Islet of Langerhans (tissue), 1 donor: ENCODE measurements around the gene PRKN.

Experiments
- FAIRE-seq: peaks from one replicate; lab custom pipeline; 2011; peaks lifted over from hg19 to GRCh38; lab: Jason Lieb, UNC

Gene PRKN

DNA sequence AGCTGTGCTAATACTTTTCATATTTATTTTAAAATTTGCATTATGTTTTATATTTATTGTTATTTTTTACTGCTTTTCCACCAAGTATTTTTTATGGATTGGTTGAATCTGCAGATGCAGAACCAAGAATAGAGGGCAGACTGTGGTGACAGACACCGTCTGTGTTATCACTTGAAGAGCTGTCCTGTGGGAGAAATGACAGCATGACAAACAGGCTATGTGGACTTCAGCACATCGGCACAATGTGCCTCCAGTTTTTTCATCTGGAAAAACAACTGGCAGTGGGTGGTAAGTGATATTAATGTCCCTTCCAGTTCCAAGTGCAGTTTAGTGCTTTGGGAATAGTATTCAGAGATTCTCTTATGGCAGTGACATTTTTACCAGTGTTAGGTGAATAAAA lies 492.9 kb downstream of the PRKN start:
- FAIRE-seq: no peak

DNA sequence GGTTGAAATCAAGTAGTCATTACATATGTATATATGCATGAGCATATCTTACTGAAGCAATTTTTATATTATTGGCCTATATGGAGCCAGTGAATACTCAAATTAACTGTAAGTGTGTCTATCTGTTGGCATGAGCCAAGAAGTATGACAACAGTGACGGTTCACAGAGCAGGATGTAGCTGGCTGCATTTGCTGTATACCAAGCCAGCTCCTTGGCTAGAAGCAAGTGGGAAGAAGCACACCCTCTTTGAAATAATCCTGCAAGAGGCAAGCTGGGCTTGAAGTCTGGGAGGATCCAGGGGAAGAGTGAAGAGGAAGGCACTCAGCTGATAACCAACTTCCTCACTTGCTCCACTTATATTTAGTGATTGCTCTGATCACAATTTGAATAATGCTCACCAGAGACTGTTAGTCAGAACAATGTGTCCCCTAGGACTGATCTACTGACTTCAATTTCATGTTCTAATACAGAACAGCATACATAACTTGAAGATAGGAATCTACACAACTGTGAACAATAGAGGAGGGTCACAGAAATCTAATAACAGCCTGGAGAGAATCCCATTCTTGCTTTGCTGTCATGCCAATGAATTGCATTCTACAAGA lies 497.3 kb downstream of the PRKN start:
- no peak for FAIRE-seq

DNA sequence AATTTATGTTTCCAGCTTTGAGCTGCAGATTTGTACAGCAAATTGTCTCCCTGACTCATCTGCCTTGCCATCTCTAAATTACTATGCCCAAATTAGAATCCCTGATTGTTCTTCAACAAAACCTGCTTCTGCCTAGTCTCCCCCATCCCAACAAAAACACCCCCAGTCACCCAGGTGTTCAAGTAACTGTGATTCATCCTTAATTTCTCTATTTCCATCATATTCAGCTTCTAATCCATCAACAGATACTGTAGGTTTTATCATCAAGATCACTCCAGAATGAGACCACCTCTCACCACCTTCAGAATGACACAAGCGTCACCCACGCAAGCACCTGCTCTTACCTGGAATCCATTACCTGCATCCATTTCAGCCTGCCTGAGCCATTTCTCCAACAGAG lies 498.5 kb downstream of the PRKN start:
- FAIRE-seq: no peak

DNA sequence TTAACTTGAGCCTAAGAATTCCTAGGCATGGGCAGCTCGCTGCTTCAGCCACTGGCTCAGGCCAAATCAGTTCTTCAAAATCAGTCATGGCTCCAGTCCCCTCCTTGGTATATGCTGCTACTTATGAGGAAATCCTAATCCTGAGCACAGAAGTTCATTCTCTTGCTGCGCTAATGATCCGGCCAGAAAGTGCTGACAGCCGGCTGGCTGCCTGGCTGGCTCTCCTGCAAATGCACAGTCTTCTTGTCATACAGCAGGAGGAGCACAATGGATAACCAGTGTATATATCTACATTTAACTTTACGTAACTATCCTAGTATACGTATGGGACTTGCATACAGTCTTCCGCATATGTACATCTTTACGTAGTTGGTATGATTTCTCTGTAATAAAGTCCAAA lies 500.8 kb downstream of the PRKN start:
- no peak for FAIRE-seq

DNA sequence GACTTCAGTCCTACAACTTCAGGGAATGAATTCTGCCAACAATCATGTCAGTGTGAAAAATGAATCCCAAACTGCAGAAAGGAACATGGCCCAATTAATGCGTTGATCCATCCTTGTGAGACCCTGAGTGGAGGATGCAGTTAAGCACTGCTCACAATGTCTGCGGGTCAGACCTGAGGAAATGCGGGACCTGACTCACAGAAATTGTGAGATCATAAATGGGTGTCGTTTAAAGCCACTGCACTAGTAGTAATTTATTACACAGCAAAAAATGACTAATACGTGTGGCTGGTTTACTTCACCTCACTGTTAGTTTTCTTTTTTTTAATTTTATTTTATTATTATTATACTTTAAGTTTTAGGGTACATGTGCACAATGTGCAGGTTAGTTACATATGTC lies 505.0 kb downstream of the PRKN start:
- no peak for FAIRE-seq

DNA sequence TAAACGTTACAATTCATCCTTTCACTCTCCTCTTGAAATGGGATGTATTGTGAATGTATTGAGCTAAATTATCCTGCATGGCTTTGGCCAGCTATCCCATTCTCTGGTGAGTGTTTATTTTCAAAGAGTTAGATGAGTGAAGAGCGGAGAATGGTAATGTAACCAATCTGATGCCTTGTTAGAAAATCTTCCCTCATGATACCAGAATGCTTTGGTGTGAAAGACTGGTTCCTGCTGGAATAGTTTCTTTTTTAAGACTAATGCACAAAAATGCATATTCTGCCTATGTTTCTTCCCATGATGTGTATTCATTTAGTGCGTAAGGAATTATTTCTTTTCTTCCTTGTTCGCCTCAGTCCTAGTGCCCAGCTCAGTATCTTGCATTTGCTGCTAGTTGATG lies 506.7 kb downstream of the PRKN start:
- no peak for FAIRE-seq

DNA sequence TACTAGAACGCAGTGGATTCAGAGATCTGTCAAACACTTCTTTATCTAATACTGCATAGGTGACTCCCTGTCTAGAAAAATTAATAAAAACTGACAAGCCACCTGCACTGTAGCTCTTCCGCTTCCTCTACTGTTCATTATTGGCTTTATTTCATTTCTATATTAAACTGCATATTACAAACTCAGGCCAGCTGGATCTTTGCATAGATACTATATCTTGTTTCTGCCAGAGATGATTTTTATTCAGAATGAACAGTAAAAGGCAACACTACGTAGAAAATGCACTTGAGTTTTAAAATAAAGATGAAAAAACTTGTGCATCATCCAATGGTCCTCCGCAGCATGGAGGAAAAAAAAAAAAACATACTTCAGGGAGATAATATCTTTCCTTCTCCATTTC lies 508.3 kb downstream of the PRKN start:
- FAIRE-seq: no peak

DNA sequence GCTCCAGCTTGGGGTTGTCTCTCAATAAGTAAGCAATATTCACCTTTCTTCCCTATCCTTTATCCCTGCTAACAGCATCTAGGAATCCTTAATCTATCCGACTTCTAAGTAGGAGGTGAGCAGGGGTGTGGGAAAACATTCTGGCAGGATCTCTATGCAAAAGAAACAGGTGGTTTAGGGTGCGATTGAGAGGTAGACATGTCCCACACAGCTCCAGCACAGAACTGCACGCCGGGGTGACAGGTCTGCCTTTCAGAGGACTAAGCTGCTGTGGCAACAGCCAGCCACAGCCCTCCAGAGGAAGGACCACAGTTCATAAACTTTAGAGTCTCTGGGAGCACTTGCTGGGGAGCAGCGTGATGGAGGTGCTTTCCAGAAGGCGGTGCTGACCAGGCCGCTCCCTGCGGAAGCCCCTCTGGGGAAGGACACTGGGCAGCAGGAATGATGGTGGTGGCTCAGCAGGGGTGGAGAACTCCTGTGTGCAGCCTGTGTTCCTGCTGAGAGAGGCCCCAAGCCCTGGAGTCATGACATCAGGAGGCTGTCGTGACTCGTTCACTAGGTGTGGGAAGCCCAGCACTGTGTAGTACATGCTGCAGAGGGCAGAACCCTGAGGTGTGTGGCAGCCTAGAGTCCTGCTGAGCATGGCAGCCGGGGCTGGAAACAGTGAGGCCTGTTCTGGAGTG lies 509.6 kb downstream of the PRKN start:
- no peak for FAIRE-seq

DNA sequence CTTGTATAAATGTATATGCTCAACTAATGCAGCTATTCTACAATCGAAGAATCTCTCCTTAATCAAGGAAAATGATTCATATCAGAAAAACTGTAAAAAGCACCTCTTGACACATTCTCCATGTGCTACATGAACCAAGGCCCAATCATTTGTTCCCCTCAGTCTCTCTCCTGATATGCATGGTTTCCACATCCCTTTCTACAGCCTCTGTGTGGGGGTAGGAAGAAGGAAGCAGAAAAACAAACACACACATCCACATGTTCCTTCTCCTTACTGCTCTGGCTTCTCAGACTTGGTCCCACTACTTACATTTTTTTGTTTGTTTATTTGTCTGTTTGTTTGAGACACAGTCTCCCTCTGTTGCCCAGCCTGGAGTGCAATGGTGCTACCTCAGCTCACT lies 510.5 kb downstream of the PRKN start:
- no peak for FAIRE-seq

DNA sequence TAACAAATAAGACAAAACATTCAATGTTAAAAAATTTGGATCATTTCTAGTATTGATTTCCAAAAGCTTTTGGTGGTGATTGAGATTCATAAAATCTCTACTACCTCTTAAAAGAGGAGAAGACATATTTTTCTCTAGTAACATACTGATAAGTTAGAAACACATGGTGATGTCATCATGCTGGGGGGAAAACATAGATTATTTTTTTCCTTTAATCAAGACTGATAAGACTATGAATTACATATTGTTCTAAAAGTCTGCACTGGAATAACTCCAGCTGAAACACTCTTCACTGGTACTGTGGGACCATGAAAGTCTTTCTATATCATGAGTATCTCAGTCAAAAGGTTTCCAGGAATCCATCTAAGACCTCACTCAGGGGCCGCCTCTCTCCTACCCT lies 515.8 kb downstream of the PRKN start:
- no peak for FAIRE-seq

DNA sequence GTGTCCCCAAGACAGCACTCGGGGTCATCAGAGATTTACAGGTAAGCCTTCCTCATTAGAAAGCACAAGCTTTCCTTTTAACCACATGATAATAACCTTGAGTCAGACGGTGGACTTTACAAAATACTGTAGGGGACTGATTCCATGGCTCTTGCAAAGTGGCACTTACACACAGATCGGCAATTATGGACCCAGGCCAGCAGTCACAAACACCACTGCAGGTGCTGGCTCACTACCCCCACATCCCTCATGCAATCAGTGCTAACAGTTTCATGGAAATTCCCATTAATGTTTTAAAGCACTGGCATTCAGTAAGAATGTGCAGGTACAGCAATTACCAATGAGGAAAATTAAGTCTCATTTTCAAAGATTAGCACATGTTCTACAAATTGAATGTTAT lies 516.5 kb downstream of the PRKN start:
- no peak for FAIRE-seq

DNA sequence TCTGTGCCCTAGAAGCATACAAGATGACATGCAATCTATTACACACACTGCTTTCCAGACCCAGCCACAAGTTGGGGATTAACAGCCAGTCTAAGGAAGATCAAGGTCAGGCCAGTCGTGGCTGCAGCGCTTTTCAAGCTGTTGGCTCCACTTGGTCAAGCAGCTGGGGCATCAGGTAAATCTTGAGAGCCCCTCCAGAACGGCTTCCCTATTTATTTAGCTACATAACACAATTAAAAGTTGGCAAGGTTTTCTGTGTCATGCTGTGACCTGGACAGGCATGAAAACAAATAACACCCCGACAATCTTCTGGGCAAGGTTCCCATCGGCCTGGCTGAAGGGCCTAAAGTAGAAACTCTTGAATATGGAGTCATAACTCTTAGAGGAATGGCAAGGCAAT lies 524.3 kb downstream of the PRKN start:
- FAIRE-seq: no peak

DNA sequence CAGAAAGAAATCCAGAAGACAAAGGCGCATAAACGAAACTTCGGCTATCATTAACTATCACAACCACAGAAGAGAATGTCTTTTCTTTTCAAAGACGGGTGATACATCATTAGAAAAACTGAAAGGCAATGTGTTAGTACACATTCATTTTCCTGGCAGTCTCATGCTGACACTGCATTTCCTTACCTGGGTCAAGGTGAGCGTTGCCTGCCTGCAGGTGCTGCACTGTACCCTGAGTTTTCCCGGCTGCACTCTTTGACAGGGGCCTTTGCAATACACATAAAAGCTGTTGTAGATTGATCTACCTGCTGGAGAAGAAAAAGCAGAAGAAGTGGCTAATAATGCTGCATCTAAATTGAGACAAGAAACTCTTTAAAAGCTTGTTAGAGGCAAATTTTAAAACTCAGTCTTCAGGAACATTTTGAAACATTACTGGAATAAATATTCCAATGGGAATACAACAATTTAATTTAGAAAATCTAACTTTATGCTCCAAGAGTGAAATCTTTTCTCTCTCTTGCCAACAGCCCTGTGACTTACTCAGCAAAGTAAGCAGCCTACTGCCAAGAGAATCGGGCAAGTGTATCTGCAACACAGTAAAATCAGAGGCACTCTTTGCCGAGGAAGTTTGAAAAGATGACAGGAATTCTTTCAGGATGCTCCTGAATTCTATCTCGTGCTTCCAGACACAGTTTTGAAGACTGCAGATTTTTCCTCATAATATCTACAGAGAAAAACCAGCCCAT lies 526.4 kb downstream of the PRKN start:
- no peak for FAIRE-seq

DNA sequence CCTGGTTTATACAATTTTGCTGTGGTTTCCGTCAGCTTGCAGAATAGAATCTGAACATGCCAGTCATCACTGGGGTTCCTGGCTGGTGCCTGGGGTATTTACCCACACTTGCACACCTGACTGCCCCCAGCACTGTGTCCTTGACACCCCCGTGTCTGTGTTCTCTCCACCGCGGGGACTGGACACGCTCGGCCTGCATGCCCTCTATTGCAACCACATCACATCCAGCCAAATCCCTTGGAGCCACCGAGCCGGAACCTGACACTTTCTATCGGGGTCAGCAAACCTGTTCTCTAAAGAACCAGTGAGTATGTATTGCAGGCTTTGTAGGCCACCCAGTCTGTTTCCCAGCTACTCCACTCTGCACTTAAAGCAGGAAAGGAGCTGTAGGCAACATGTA lies 527.5 kb downstream of the PRKN start:
- no peak for FAIRE-seq

DNA sequence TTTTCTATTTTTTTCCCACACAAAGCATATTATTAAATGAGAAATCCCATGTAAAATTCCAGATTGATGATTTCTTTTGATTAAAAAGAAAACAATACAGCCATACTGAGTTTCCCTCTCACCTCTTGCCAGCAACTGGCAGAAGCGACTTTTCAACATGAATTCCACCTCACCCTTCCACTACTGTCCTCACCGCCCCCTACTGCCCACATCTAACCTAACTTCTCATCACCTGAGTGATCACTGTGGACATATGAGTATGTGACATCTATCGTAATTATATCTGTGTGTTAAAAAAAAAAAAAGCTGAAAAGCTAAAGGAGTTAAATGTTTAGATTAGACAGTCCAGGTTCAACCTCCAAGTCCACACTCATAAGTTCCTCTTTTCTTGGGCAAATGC lies 528.6 kb downstream of the PRKN start:
- FAIRE-seq: no peak

DNA sequence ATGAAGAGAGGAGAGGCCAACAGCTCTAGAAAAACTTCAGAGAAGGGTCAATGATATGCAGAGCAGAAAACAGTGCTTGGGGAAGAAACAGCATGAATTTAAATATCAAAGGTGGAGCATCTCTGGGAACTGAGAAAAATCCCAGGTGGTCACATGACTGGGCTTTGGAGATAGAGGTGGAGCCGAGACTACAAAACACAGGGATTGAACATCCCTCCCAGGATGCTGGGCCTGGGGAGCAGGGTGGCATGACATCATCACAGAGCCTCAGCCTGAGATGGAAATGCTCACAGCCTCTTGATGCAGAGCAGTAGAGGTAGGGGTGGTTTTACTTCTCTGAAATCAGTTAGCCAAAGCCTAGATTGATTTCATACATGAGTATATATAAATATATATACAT lies 529.5 kb downstream of the PRKN start:
- no peak for FAIRE-seq

DNA sequence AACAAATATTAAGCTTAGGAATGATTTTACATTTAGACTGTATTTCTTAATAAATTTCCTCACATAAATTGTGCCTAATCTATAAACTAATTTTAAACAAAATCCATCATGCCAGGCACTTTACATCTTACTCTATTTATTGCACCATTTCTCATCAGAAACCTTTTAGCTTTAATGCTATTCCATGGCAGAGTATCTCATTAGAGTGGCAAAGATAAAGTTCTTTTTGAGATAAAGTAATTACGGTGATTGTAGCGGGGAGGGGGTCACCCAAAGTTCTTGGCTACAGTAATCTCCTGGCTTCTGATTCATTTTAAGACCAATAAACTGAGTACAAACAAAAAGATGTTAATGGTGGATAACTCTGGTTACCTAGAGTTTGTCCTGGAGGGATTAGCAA lies 532.1 kb downstream of the PRKN start:
- FAIRE-seq: no peak

DNA sequence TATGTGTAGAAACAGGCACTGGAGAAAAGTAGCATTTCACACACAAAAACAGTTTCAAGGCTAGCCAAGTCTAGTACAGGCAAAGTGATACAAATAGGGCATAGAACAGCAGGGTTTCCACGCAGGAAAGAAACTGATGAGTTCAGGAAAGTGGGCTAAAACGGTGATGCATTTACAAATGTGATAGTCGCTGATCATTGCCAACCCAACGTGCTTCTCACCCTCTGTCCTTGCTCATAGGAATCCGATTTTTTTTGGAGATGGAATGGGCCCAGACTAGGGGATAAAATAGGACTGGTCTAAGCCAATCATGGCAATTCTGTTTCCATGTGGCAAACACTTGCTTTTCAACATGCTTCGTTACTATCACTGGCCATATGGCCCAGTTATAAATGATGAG lies 536.6 kb downstream of the PRKN start:
- no peak for FAIRE-seq

DNA sequence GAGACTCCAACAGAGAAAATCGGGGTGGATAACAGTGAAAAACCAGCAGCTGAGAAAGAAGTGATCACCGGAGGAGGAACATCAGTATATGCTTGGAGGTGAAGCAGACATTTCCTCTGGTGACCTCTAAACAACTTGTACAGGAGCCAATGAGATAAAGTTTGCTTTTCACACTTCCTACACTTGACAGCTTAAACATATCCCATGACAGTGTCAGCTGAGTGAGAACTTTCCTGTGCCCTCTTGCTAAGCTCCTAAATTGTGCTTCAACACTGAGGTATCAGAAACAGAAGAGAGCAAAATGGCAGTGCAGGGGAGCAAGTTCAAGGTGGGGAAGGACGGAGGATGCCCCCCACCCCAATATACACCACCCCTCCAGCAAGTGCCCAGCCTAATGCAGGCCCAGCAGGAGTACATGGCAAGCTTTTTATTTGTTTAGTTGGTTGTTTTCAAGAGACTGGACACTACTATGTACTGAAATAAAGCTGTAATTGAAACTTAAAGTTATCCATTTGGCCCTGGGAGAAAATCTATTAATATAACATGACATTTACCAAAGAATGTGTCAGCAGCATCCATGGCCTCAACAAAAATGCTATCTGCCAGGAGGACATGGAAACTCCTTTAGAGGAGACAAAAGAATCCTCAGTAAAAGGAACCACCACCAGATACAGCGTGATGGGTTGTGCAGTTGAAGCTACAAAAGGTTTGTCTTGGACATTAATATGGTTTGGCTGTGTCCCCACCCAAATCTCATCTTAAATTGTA lies 540.2 kb downstream of the PRKN start:
- FAIRE-seq: no peak

DNA sequence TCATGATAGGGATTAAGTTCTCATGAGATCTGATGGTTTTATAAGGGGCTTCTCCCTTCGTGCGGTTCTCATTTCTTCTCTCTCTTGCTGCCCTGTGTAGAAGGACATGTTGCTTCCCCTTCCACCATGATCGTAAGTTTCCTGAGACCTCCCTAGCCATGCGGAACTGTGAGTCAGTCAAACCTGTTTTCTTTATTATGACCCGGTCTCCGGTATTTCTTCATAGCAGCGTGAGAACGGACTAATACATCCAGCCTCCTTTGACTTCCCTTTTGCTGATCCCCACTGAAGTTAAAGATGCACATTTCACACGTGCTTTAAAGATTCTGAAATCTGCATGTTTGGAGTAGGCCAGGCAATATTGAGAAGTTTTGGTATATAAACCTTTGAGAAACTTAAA lies 543.1 kb downstream of the PRKN start:
- no peak for FAIRE-seq

DNA sequence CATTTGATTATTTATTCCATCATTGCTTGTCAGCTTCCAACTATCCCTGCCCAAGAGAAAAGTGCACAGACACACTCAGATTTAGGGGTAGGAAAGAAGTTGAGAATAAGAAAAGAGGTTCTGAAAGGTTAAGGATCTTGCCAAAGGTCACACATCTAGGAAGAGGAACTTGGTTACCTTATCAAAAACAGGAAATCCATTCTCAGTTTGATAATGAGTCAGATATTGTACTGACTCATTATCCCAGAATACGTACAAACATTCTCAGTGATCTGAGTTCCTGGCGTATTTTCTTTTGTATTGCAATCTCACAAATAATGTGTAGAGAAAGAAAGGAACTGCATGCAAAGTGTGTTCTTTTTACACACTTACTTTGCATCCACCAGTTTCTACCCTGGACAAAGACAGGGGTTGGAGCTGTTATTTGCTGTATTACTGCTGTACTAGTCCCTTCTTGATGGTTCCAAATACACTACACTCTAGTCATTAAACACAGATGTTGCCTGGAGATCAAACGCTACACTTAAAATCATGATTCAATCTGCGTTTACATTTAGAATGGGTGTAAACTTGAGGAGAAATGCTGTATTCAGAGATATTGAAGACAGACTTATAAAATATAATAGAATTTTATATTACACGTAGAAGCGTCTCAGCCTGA lies 545.7 kb downstream of the PRKN start:
- FAIRE-seq: no peak

DNA sequence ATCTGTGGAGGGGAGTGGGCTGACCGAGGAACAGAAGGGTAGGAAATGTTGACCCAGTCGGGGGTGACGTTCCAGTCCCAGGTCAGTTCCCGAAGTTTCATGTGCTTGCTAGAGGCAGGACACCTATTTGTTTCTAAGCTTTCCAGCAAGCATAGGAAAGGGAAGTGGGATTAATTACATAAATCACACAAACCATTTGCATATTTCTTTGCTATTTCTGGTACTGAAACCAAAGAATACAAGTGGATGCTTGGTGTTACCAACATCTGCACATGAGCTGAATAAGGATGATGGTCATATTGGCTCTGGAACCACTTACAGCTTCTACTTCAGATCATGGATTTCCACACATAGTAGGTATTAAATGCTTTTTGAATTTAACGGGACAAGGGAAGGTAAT lies 546.5 kb downstream of the PRKN start:
- FAIRE-seq: no peak
